Measurements from ENCODE around the gene SMIM30. TPM values are rescaled to one million over a fixed set of nuclear protein-coding genes. Genes with fewer than 3 reads are reported as not detected.

Gene SMIM30
- total RNA-seq, 1 experiment from 2014 or later, result 32.3 TPM

GRCh38 chr7:113094517-113095249 is 23.7 kb downstream of the SMIM30 start:
- no peak overlapping the region for H3K27ac Mint-ChIP-seq (ENCODE audit: low read depth, unreplicated experiment)
- H3K27me3 Mint-ChIP-seq (ENCODE audit: insufficient read depth, unreplicated experiment), result no peaks in the 10 kb centered on the region
- no peaks in the 10 kb centered on the region for H3K4me1 Mint-ChIP-seq (ENCODE audit: insufficient read depth, unreplicated experiment)
- CTCF ChIA-PET, result no interaction called here
- H3K4me3 Mint-ChIP-seq (ENCODE audit: unreplicated experiment), result no peak overlapping the region
- H3K9me3 Mint-ChIP-seq (ENCODE audit: unreplicated experiment), result no peaks in the 10 kb centered on the region
- intact Hi-C loops (cut with micrococcal nuclease), result no loop called here
- TF ChIP-seq CTCF (IDR thresholded peaks at IDR 0.05; ENCODE audit: unreplicated experiment), result no peak
- POLR2A ChIA-PET, result no interaction called here
- no peaks in the 10 kb centered on the region for H3K36me3 Mint-ChIP-seq (ENCODE audit: insufficient read depth, unreplicated experiment)
- no peak for DNase-seq (ENCODE audit: unreplicated experiment)
- no TSS peak for BruUV-seq (replicated peaks)

GRCh38 chr7:113093561-113093960 is 24.8 kb downstream of the SMIM30 start:
- CTCF ChIA-PET, result no interaction called here
- no peaks in the 10 kb centered on the region for H3K9me3 Mint-ChIP-seq (ENCODE audit: unreplicated experiment)
- no TSS peak for BruUV-seq (replicated peaks)
- no peaks in the 10 kb centered on the region for H3K36me3 Mint-ChIP-seq (ENCODE audit: insufficient read depth, unreplicated experiment)
- no peak overlapping the region for H3K27ac Mint-ChIP-seq (ENCODE audit: low read depth, unreplicated experiment)
- intact Hi-C loops (cut with micrococcal nuclease), result no loop called here
- TF ChIP-seq CTCF (IDR thresholded peaks at IDR 0.05; ENCODE audit: unreplicated experiment), result no peak
- no peaks in the 10 kb centered on the region for H3K4me1 Mint-ChIP-seq (ENCODE audit: insufficient read depth, unreplicated experiment)
- POLR2A ChIA-PET, result no interaction called here
- H3K27me3 Mint-ChIP-seq (ENCODE audit: insufficient read depth, unreplicated experiment), result no peaks in the 10 kb centered on the region
- no peak overlapping the region for H3K4me3 Mint-ChIP-seq (ENCODE audit: unreplicated experiment)
- DNase-seq (ENCODE audit: unreplicated experiment), result no peak

- no TSS peak for BruUV-seq (replicated peaks)
- Mint-ChIP-seq H3K27me3 (ENCODE audit: insufficient read depth, unreplicated experiment) (no peaks in the 10 kb centered on the region), H3K36me3 (ENCODE audit: insufficient read depth, unreplicated experiment) (no peaks in the 10 kb centered on the region), H3K27ac (ENCODE audit: low read depth, unreplicated experiment) (no peak overlapping the region), H3K9me3 (ENCODE audit: unreplicated experiment) (no peaks in the 10 kb centered on the region), H3K4me3 (ENCODE audit: unreplicated experiment) (no peak overlapping the region), H3K4me1 (ENCODE audit: insufficient read depth, unreplicated experiment) (no peaks in the 10 kb centered on the region)
- ChIA-PET POLR2A (no interaction called here), CTCF (no interaction called here)
- intact Hi-C loops (cut with micrococcal nuclease), result no loop called here
- no peak for DNase-seq (ENCODE audit: unreplicated experiment)
- no peak for TF ChIP-seq CTCF (IDR thresholded peaks at IDR 0.05; ENCODE audit: unreplicated experiment)
These were observed 25.6 kb downstream of the SMIM30 start for GRCh38 chr7:113092762-113093161.

GRCh38 chr7:113087071-113087998 is 31.0 kb downstream of the SMIM30 start:
- H3K27ac Mint-ChIP-seq (ENCODE audit: low read depth, unreplicated experiment), result no peak overlapping the region
- no peak for TF ChIP-seq CTCF (IDR thresholded peaks at IDR 0.05; ENCODE audit: unreplicated experiment)
- POLR2A ChIA-PET, result interaction anchor here (0.8 to 1.4 kb wide), 2 partner anchors 26 to 74 kb away, joined by 3 to 4 read pairs; no protein-coding TSS in a partner anchor
- peaks cover 11% of the 10 kb centered on the region for H3K27me3 Mint-ChIP-seq (ENCODE audit: insufficient read depth, unreplicated experiment)
- DNase-seq (ENCODE audit: unreplicated experiment), result peak; percentile 67
- H3K36me3 Mint-ChIP-seq (ENCODE audit: insufficient read depth, unreplicated experiment), result no peaks in the 10 kb centered on the region
- CTCF ChIA-PET, result interaction anchor here (0.5 to 1.0 kb wide), 3 partner anchors 10 to 770 kb away, joined by 3 to 4 read pairs (median 3); no protein-coding TSS in a partner anchor
- H3K4me3 Mint-ChIP-seq (ENCODE audit: unreplicated experiment), result peak overlapping the region; percentile 74
- H3K4me1 Mint-ChIP-seq (ENCODE audit: insufficient read depth, unreplicated experiment), result no peaks in the 10 kb centered on the region
- no TSS peak for BruUV-seq (replicated peaks)
- no peaks in the 10 kb centered on the region for H3K9me3 Mint-ChIP-seq (ENCODE audit: unreplicated experiment)
- intact Hi-C loops (cut with micrococcal nuclease), result no loop called here

All from MCF 10A (cell line).